ENCODE data around the gene GRK1.

Gene GRK1

DNA sequence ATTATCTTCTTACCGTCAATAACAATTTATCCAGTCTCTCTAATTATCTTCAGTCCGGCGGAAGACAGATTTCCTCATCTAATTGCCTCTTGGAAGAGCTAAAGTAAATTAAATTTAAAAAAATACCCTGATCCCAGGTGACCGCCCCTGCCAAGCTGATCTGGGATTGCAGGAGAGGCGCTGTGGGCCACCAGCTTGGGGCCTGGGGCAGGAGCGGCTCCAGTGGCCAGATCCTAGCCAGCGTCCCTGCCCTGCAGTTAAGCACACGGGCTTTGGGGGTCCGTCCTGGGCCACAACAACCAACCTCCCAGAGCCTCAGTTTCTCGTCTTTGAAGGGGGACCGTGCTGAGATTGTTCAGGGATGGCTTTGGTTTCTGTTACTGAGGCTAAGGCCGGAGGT lies 79.7 kb downstream of the GRK1 start:
- DNase-seq (ENCODE audit: low read depth): no peak
- in situ Hi-C loops (cut with HindIII; ENCODE audit: low sequenced_read_pairs): no loop called here
- TF ChIP-seq, protein P1, sequence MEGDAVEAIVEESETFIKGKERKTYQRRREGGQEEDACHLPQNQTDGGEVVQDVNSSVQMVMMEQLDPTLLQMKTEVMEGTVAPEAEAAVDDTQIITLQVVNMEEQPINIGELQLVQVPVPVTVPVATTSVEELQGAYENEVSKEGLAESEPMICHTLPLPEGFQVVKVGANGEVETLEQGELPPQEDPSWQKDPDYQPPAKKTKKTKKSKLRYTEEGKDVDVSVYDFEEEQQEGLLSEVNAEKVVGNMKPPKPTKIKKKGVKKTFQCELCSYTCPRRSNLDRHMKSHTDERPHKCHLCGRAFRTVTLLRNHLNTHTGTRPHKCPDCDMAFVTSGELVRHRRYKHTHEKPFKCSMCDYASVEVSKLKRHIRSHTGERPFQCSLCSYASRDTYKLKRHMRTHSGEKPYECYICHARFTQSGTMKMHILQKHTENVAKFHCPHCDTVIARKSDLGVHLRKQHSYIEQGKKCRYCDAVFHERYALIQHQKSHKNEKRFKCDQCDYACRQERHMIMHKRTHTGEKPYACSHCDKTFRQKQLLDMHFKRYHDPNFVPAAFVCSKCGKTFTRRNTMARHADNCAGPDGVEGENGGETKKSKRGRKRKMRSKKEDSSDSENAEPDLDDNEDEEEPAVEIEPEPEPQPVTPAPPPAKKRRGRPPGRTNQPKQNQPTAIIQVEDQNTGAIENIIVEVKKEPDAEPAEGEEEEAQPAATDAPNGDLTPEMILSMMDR (IDR thresholded peaks at IDR 0.05; ENCODE audit: low read depth, low read length, missing control alignments): no peak

GRCh38 chr13:113747291-113747833 lies 80.3 kb downstream of the GRK1 start:
- in situ Hi-C loops (cut with HindIII; ENCODE audit: low sequenced_read_pairs): no loop called here
- DNase-seq (ENCODE audit: low read depth): no peak
- TF ChIP-seq, protein P1 (IDR thresholded peaks at IDR 0.05; ENCODE audit: low read depth, low read length, missing control alignments): no peak
- H3K4me3 ChIP-seq (ENCODE audit: low read depth, low read length): no peak overlapping the region

More for the DNA sequence above, 79.7 kb downstream of the GRK1 start:
- H3K4me3 ChIP-seq (ENCODE audit: low read depth, low read length): no peak overlapping the region

DNA sequence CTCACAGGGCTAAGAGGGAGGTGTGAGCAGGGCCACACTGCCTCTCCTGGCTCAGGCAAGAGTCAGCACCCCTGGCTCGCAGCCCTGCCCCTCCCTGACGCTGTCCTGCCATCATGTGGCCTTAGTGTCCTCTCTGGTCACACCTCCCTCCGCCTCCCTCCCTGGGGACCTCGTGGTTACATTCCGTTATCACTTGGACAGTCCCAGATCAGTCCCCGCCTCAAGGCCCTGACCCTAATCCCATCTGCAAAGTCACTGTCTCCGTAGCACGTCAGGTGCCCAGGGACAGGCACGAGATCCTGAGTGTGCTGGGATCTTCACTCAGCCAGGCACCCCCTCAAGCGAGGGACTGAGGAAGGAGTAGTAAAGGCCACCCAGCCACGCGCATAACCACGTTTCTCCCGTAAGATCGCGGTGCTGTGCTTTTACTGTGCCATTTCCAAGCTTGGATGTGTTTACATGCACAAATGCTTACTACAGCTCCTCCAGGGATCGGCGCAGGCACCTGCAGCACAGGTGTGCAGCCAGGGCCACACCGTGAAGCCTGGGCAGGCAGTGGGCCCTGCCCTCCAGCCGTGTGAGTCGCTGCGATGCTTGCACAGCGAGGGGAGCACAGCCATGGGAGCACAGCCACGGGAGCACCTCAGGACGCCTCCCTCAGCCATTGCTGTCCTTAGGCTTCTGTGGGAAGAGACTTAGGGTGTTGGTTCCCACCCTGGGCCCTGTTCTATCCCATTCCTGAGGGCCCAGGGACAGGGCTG lies 81.3 kb downstream of the GRK1 start:
- TF ChIP-seq, protein P1 (IDR thresholded peaks at IDR 0.05; ENCODE audit: low read depth, low read length, missing control alignments): no peak
- DNase-seq (ENCODE audit: low read depth): no peak
- no peak overlapping the region for H3K4me3 ChIP-seq (ENCODE audit: low read depth, low read length)
- in situ Hi-C loops (cut with HindIII; ENCODE audit: low sequenced_read_pairs): no loop called here

- DNase-seq (ENCODE audit: low read depth): no peak
- TF ChIP-seq, protein P1 (IDR thresholded peaks at IDR 0.05; ENCODE audit: low read depth, low read length, missing control alignments): no peak
- in situ Hi-C loops (cut with HindIII; ENCODE audit: low sequenced_read_pairs): no loop called here
- H3K4me3 ChIP-seq (ENCODE audit: low read depth, low read length): no peak overlapping the region
Measured at GRCh38 chr13:113748862-113749451, 81.9 kb downstream of the GRK1 start.

- H3K4me3 ChIP-seq (ENCODE audit: low read depth, low read length): no peak overlapping the region
- no peak for DNase-seq (ENCODE audit: low read depth)
- TF ChIP-seq, protein P1 (IDR thresholded peaks at IDR 0.05; ENCODE audit: low read depth, low read length, missing control alignments): no peak
- in situ Hi-C loops (cut with HindIII; ENCODE audit: low sequenced_read_pairs): no loop called here
Measured at GRCh38 chr13:113749507-113749906, 82.5 kb downstream of the GRK1 start.

DNA sequence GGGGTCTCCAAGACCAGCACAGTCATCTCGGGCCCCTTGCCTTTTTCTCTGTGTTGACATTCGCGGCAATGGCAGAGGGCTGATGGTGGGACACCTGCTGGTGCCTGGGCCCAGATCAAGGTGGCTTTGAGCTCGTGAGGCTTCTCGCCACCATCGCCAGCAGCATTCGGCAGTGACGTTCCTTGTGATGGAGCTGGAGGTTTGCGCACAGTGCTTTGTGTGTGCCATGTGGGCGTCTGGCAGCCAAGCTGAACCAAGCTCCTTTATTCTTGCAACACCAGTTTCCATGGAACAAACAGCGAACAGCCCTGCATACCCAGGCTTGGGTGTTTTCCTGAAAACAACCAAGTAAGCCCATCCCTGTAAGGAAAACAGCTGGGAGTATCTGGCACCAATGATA lies 82.9 kb downstream of the GRK1 start:
- no peak overlapping the region for H3K4me3 ChIP-seq (ENCODE audit: low read depth, low read length)
- no peak for DNase-seq (ENCODE audit: low read depth)
- in situ Hi-C loops (cut with HindIII; ENCODE audit: low sequenced_read_pairs): no loop called here
- TF ChIP-seq, protein P1 (IDR thresholded peaks at IDR 0.05; ENCODE audit: low read depth, low read length, missing control alignments): no peak

Measured in astrocyte of the cerebellum (primary cell).